Measurements from ENCODE around the gene PHF21A. TPM values are rescaled to one million over a fixed set of nuclear protein-coding genes. Genes with fewer than 3 reads are reported as not detected.
A peak's percentile ranks its signal among the peaks of the same experiment; 100 is the strongest.
"Not testable (repeated sequence)": the region's sequence is repeated elsewhere in the genome, so short reads cannot be mapped to it uniquely, and the experiment has no call there.

Gene PHF21A
- total RNA-seq, 2 donors from 2014 or later = 53.0 to 54.6 TPM

DNA sequence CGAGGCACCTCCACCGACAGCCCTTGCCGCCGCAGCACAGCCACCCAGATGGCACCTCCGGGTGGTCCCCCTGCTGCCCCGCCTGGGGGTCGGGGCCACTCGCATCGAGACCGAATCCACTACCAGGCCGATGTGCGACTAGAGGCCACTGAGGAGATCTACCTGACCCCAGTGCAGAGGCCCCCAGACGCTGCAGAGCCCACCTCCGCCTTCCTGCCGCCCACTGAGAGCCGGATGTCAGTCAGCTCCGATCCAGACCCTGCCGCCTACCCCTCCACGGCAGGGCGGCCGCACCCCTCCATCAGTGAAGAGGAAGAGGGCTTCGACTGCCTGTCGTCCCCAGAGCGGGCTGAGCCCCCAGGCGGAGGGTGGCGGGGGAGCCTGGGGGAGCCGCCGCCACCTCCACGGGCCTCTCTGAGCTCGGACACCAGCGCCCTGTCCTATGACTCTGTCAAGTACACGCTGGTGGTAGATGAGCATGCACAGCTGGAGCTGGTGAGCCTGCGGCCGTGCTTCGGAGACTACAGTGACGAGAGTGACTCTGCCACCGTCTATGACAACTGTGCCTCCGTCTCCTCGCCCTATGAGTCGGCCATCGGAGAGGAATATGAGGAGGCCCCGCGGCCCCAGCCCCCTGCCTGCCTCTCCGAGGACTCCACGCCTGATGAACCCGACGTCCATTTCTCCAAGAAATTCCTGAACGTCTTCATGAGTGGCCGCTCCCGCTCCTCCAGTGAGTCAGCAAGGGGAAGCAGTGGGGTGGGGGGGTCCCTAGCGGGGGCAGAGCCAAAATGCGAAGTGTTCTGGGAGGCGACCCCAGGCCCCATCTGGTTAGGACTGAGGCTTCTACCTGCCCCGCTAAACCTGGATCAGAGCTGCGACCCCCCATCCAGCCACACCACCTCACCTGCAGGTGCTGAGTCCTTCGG lies 218.5 kb downstream of the PHF21A start:
- Mint-ChIP-seq H3K36me3 (no peaks in the 10 kb centered on the region), H3K27ac (no peak overlapping the region), H3K9me3 (no peaks in the 10 kb centered on the region)
- no peak for ATAC-seq
- no peak for DNase-seq (ENCODE audit: low spot score in 2 of 2)

DNA sequence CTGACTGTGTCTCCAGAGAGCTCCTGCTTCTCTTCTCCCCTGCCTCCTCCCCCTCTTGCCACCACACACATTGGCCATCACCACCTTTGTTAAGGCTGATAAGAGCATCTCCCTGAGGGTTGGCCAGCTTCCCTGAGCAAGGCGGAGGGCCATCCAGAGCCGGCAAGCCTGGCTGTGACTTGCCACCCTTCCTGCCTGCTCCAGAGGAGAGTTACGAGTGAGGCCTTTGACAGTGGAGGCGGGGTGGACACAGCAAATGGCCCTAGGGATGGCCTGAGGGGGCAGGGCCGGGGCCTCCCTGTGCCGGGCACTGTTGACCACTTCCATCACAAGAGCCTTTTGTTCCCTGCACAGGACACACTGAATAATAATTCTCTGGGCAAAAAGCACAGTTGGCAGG lies 219.6 kb downstream of the PHF21A start:
- DNase-seq (ENCODE audit: low spot score in 2 of 2) (no peak), ATAC-seq (no peak)
- no peaks in the 10 kb centered on the region for H3K36me3 Mint-ChIP-seq
- no peak overlapping the region for H3K27ac Mint-ChIP-seq
- H3K9me3 Mint-ChIP-seq = no peaks in the 10 kb centered on the region

GRCh38 chr11:45900916-45901617 lies 220.2 kb downstream of the PHF21A start:
- H3K36me3 Mint-ChIP-seq = no peaks in the 10 kb centered on the region
- H3K27ac Mint-ChIP-seq = no peak overlapping the region
- no peak for ATAC-seq
- no peak for DNase-seq (ENCODE audit: low spot score in 2 of 2)
- no peaks in the 10 kb centered on the region for H3K9me3 Mint-ChIP-seq

DNA sequence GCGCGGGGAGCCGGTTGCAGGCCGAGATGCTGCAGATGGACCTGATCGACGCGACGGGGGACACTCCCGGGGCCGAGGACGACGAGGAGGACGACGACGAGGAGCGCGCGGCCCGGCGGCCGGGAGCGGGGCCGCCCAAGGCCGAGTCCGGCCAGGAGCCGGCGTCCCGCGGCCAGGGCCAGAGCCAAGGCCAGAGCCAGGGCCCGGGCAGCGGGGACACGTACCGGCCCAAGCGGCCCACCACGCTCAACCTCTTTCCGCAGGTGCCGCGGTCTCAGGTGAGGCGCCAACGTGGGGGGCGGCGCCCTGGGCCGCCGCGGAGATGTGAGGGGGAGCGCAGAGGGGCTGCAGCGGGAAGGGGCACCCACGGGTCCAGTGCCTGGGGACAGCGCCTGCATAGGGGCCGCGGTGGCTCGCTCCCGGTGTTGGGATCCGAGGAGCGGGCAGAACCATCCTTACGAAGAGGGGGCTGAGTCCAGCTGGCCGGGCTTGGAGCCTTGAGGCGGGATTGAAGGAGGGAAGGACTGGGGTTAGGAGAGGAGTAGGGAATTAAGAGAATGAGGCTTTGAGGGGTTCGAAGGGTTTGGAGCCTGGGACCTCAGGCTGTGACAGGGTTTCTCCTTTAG lies 221.0 kb downstream of the PHF21A start:
- not testable (repeated sequence) for H3K9me3 Mint-ChIP-seq; ATAC-seq; H3K36me3 Mint-ChIP-seq; H3K27ac Mint-ChIP-seq; DNase-seq (ENCODE audit: low spot score in 2 of 2)

- peak in 1 of 2 donors; percentile 69 for DNase-seq (ENCODE audit: low spot score in 2 of 2)
- no peaks in the 10 kb centered on the region for H3K9me3 Mint-ChIP-seq
- ATAC-seq = peak; percentile 82 to 87
- no peak overlapping the region for H3K27ac Mint-ChIP-seq
- H3K36me3 Mint-ChIP-seq = no peaks in the 10 kb centered on the region
Measured at GRCh38 chr11:45899448-45900174, 221.6 kb downstream of the PHF21A start.

GRCh38 chr11:45899086-45899447 lies 222.2 kb downstream of the PHF21A start:
- no peak for DNase-seq (ENCODE audit: low spot score in 2 of 2)
- no peaks in the 10 kb centered on the region for H3K36me3 Mint-ChIP-seq
- H3K9me3 Mint-ChIP-seq = no peaks in the 10 kb centered on the region
- H3K27ac Mint-ChIP-seq = no peak overlapping the region
- no peak for ATAC-seq

DNA sequence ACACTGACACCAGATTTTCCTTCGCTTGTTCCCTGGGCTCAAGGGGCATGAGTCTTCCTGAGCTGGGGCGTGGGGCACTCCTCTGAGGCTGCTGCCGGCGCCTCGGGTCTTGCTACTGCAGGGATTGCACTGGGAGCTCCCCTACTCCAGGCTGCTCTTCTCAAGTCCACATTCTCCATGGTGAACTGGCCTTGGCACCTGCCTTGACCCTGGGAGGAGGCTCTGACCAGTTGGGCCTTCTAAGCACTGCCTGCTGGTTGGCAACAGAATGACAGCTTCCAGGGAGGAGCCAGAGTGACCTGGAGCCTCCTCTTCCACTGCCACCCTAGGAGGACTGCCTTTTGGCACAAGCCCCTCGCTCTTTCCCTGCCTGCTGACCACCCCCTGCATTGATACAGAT lies 223.7 kb downstream of the PHF21A start:
- H3K36me3 Mint-ChIP-seq = no peaks in the 10 kb centered on the region
- H3K27ac Mint-ChIP-seq = no peak overlapping the region
- H3K9me3 Mint-ChIP-seq = no peaks in the 10 kb centered on the region
- DNase-seq (ENCODE audit: low spot score in 2 of 2) (peak in 1 of 2 donors; percentile 54), ATAC-seq (no peak)

DNA sequence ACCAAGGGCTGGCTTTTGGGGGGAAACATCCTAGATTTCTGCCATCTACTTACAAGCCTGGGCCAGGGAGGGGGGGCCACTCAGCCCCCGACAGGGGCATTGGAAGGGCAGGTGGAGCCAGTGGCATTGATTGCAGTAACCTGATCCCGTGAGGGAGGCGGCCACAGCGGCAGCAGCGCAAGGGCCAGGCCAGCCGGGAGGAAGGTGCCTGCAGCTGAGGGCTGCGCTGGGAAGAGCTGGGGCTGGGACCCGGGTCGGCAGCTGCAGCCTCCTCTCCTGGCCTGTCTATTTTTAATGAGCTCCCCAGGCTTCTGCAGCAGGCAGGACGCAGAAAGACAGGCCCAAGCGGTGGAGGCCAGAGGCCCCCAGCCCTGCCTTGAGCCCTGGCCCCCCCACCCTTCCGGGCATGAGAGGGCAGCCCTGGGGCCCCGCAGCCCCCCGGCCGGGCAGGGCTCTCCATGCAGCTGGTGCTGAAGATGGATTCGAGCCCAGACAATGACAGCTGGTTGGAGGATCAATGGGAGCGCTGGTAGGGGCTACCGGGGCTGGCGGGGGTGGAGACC lies 224.8 kb downstream of the PHF21A start:
- no peaks in the 10 kb centered on the region for H3K36me3 Mint-ChIP-seq
- no peak overlapping the region for H3K27ac Mint-ChIP-seq
- peak in 1 of 2 donors; percentile 47 for DNase-seq (ENCODE audit: low spot score in 2 of 2)
- no peaks in the 10 kb centered on the region for H3K9me3 Mint-ChIP-seq
- ATAC-seq = no peak

- no peaks in the 10 kb centered on the region for H3K36me3 Mint-ChIP-seq
- DNase-seq (ENCODE audit: low spot score in 2 of 2) = peak in 1 of 2 donors; percentile 50
- no peak for ATAC-seq
- H3K9me3 Mint-ChIP-seq = no peaks in the 10 kb centered on the region
- no peak overlapping the region for H3K27ac Mint-ChIP-seq
Measured at GRCh38 chr11:45895553-45896259, 225.5 kb downstream of the PHF21A start.

GRCh38 chr11:45894555-45895247 lies 226.6 kb downstream of the PHF21A start:
- DNase-seq (ENCODE audit: low spot score in 2 of 2) (no peak), ATAC-seq (no peak)
- no peaks in the 10 kb centered on the region for H3K36me3 Mint-ChIP-seq
- H3K27ac Mint-ChIP-seq = no peak overlapping the region
- no peaks in the 10 kb centered on the region for H3K9me3 Mint-ChIP-seq

- Mint-ChIP-seq H3K36me3 (no peaks in the 10 kb centered on the region), H3K27ac (no peak overlapping the region), H3K9me3 (no peaks in the 10 kb centered on the region)
- DNase-seq (ENCODE audit: low spot score in 2 of 2) (no peak), ATAC-seq (no peak)
Measured at GRCh38 chr11:45892856-45893255, 228.4 kb downstream of the PHF21A start.

DNA sequence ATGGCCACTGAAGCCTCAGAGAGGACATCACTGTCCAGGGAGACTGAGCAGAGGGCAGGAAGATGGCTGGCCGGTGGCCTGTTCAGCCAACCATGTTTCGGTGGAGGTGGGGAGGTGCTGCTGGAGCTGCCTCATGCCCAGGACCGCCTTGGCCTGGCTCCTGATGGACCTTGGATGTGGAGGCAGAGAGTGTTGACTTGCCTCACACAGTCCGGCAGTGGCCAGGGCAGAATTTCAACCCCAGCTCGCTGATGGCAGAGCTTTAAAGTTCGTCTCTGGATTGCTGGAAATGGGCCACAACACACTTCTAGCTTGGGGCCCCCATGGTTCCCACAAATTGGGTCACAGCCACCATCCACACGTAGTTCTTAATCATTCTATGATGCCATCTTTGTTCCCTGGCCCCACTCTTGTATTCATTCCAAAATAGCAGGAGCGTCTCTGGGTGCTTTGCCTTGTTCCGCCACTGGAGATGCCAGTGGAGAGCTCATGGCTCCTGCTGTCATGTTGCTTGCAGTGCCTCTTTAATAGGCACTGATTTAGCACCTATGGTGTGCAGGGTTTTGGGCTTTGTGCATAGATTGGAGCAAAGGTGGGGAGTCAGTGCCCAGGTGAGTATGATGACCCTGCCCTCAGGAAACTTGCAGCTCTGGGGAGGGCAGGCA lies 230.2 kb downstream of the PHF21A start:
- Mint-ChIP-seq H3K9me3 (no peaks in the 10 kb centered on the region), H3K27ac (no peak overlapping the region), H3K36me3 (no peaks in the 10 kb centered on the region)
- DNase-seq (ENCODE audit: low spot score in 2 of 2) (no peak), ATAC-seq (no peak)

DNA sequence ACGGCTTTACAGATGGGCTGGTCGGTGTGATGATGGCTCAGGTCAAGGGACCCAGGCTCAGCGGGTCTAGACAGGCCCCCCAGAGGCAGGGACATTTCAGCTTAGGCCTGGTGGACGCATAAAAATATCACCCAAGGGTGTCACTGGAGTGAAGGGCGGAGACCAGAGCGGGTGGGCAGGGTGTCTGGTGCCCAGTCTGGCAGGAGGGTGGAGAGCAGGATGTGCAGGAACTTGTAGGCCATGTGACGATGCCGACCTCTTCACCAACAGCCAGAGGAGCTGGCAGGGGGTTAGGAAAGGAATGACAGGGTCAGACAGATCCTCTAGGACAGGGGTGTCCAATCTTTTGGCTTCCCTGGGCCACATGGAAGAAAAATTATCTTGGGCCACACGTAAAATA lies 231.3 kb downstream of the PHF21A start:
- H3K27ac Mint-ChIP-seq = no peak overlapping the region
- ATAC-seq (no peak), DNase-seq (ENCODE audit: low spot score in 2 of 2) (no peak)
- H3K36me3 Mint-ChIP-seq = no peaks in the 10 kb centered on the region
- no peaks in the 10 kb centered on the region for H3K9me3 Mint-ChIP-seq

- ATAC-seq (no peak), DNase-seq (ENCODE audit: low spot score in 2 of 2) (no peak)
- peak overlapping the region in 1 of 2 donors; percentile 50 for H3K27ac Mint-ChIP-seq
- H3K36me3 Mint-ChIP-seq = no peaks in the 10 kb centered on the region
- H3K9me3 Mint-ChIP-seq = no peaks in the 10 kb centered on the region
Measured at GRCh38 chr11:45889555-45889954, 231.7 kb downstream of the PHF21A start.

DNA sequence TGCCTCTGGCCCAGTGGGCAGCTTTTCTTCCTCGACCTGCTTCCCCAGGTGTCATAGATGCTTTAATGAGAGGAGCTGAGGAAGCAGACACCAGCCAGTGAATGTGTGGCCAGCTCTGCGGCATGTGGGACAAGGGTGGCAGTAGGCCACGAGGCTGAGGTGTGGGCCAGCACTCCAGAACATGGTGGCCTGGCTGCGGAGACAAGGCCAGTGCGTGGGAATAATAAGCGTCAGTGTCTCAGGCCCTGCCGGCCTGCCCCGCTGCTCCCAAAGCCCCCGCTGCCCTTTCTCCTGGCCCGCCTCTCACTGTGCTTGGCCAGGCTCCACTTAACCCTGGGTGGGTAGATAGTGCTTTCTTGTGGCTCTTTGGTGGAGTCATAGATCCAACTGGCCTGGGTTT lies 233.7 kb downstream of the PHF21A start:
- no peak for DNase-seq (ENCODE audit: low spot score in 2 of 2)
- ATAC-seq = no peak
- Mint-ChIP-seq H3K9me3 (no peaks in the 10 kb centered on the region), H3K27ac (no peak overlapping the region), H3K36me3 (no peaks in the 10 kb centered on the region)
